ENCODE results near the gene CDC42EP4.

The CDC42EP4 gene

GRCh38 chr17:73279704-73280103, 32.1 kb downstream of the CDC42EP4 start:
- Histone ChIP-seq H3K27me3 (replicated peaks; ENCODE audit: control insufficient read depth, insufficient read depth, low read length, poor library complexity, severe bottlenecking) (no peaks in the 10 kb centered on the region), H3K27ac (ENCODE audit: insufficient read depth, low read length, poor library complexity, severe bottlenecking) (no peak overlapping the region), H3K9me3 (ENCODE audit: control insufficient read depth, low read length) (no peaks in the 10 kb centered on the region), H3K4me1 (ENCODE audit: control insufficient read depth, insufficient read depth, low read length, poor library complexity, severe bottlenecking) (no peaks in the 10 kb centered on the region), H3K36me3 (ENCODE audit: control insufficient read depth, insufficient read depth, low read length) (no peaks in the 10 kb centered on the region), H3K4me3 (ENCODE audit: insufficient read depth, low read depth, low read length, poor library complexity, severe bottlenecking) (no peak overlapping the region)
- DNase-seq = no peak

GRCh38 chr17:73278465-73279453, 33.0 kb downstream of the CDC42EP4 start:
- Histone ChIP-seq H3K9me3 (ENCODE audit: control insufficient read depth, low read length) (no peaks in the 10 kb centered on the region), H3K4me3 (ENCODE audit: insufficient read depth, low read depth, low read length, poor library complexity, severe bottlenecking) (no peak overlapping the region), H3K27ac (ENCODE audit: insufficient read depth, low read length, poor library complexity, severe bottlenecking) (no peak overlapping the region), H3K4me1 (ENCODE audit: control insufficient read depth, insufficient read depth, low read length, poor library complexity, severe bottlenecking) (no peaks in the 10 kb centered on the region), H3K36me3 (ENCODE audit: control insufficient read depth, insufficient read depth, low read length) (no peaks in the 10 kb centered on the region), H3K27me3 (replicated peaks; ENCODE audit: control insufficient read depth, insufficient read depth, low read length, poor library complexity, severe bottlenecking) (no peaks in the 10 kb centered on the region)
- DNase-seq = no peak

GRCh38 chr17:73278049-73278464, 33.7 kb downstream of the CDC42EP4 start:
- no peaks in the 10 kb centered on the region for H3K9me3 ChIP-seq (ENCODE audit: control insufficient read depth, low read length)
- no peaks in the 10 kb centered on the region for H3K4me1 ChIP-seq (ENCODE audit: control insufficient read depth, insufficient read depth, low read length, poor library complexity, severe bottlenecking)
- H3K27me3 ChIP-seq (replicated peaks; ENCODE audit: control insufficient read depth, insufficient read depth, low read length, poor library complexity, severe bottlenecking) = no peaks in the 10 kb centered on the region
- no peak for DNase-seq
- H3K4me3 ChIP-seq (ENCODE audit: insufficient read depth, low read depth, low read length, poor library complexity, severe bottlenecking) = no peak overlapping the region
- no peaks in the 10 kb centered on the region for H3K36me3 ChIP-seq (ENCODE audit: control insufficient read depth, insufficient read depth, low read length)
- no peak overlapping the region for H3K27ac ChIP-seq (ENCODE audit: insufficient read depth, low read length, poor library complexity, severe bottlenecking)

GRCh38 chr17:73274490-73274889, 37.3 kb downstream of the CDC42EP4 start:
- no peak overlapping the region for H3K4me3 ChIP-seq (ENCODE audit: insufficient read depth, low read depth, low read length, poor library complexity, severe bottlenecking)
- no peaks in the 10 kb centered on the region for H3K36me3 ChIP-seq (ENCODE audit: control insufficient read depth, insufficient read depth, low read length)
- DNase-seq = no peak
- no peaks in the 10 kb centered on the region for H3K9me3 ChIP-seq (ENCODE audit: control insufficient read depth, low read length)
- no peaks in the 10 kb centered on the region for H3K4me1 ChIP-seq (ENCODE audit: control insufficient read depth, insufficient read depth, low read length, poor library complexity, severe bottlenecking)
- H3K27me3 ChIP-seq (replicated peaks; ENCODE audit: control insufficient read depth, insufficient read depth, low read length, poor library complexity, severe bottlenecking) = no peaks in the 10 kb centered on the region
- H3K27ac ChIP-seq (ENCODE audit: insufficient read depth, low read length, poor library complexity, severe bottlenecking) = no peak overlapping the region

- Histone ChIP-seq H3K27ac (ENCODE audit: insufficient read depth, low read length, poor library complexity, severe bottlenecking) (no peak overlapping the region), H3K36me3 (ENCODE audit: control insufficient read depth, insufficient read depth, low read length) (no peaks in the 10 kb centered on the region), H3K27me3 (replicated peaks; ENCODE audit: control insufficient read depth, insufficient read depth, low read length, poor library complexity, severe bottlenecking) (no peaks in the 10 kb centered on the region), H3K4me1 (ENCODE audit: control insufficient read depth, insufficient read depth, low read length, poor library complexity, severe bottlenecking) (no peaks in the 10 kb centered on the region), H3K4me3 (ENCODE audit: insufficient read depth, low read depth, low read length, poor library complexity, severe bottlenecking) (no peak overlapping the region), H3K9me3 (ENCODE audit: control insufficient read depth, low read length) (no peaks in the 10 kb centered on the region)
- no peak for DNase-seq
Measured at GRCh38 chr17:73272906-73273218, 38.9 kb downstream of the CDC42EP4 start.

GRCh38 chr17:73271072-73271471, 40.7 kb downstream of the CDC42EP4 start:
- Histone ChIP-seq H3K4me3 (ENCODE audit: insufficient read depth, low read depth, low read length, poor library complexity, severe bottlenecking) (no peak overlapping the region), H3K9me3 (ENCODE audit: control insufficient read depth, low read length) (no peaks in the 10 kb centered on the region), H3K4me1 (ENCODE audit: control insufficient read depth, insufficient read depth, low read length, poor library complexity, severe bottlenecking) (no peaks in the 10 kb centered on the region), H3K27me3 (replicated peaks; ENCODE audit: control insufficient read depth, insufficient read depth, low read length, poor library complexity, severe bottlenecking) (no peaks in the 10 kb centered on the region), H3K36me3 (ENCODE audit: control insufficient read depth, insufficient read depth, low read length) (no peaks in the 10 kb centered on the region), H3K27ac (ENCODE audit: insufficient read depth, low read length, poor library complexity, severe bottlenecking) (no peak overlapping the region)
- DNase-seq = no peak

GRCh38 chr17:73269791-73270190, 42.0 kb downstream of the CDC42EP4 start:
- Histone ChIP-seq H3K27me3 (replicated peaks; ENCODE audit: control insufficient read depth, insufficient read depth, low read length, poor library complexity, severe bottlenecking) (no peaks in the 10 kb centered on the region), H3K36me3 (ENCODE audit: control insufficient read depth, insufficient read depth, low read length) (no peaks in the 10 kb centered on the region), H3K27ac (ENCODE audit: insufficient read depth, low read length, poor library complexity, severe bottlenecking) (no peak overlapping the region), H3K4me1 (ENCODE audit: control insufficient read depth, insufficient read depth, low read length, poor library complexity, severe bottlenecking) (no peaks in the 10 kb centered on the region), H3K4me3 (ENCODE audit: insufficient read depth, low read depth, low read length, poor library complexity, severe bottlenecking) (no peak overlapping the region), H3K9me3 (ENCODE audit: control insufficient read depth, low read length) (no peaks in the 10 kb centered on the region)
- DNase-seq = no peak

- Histone ChIP-seq H3K27me3 (replicated peaks; ENCODE audit: control insufficient read depth, insufficient read depth, low read length, poor library complexity, severe bottlenecking) (no peaks in the 10 kb centered on the region), H3K4me3 (ENCODE audit: insufficient read depth, low read depth, low read length, poor library complexity, severe bottlenecking) (no peak overlapping the region), H3K36me3 (ENCODE audit: control insufficient read depth, insufficient read depth, low read length) (no peaks in the 10 kb centered on the region), H3K9me3 (ENCODE audit: control insufficient read depth, low read length) (no peaks in the 10 kb centered on the region), H3K4me1 (ENCODE audit: control insufficient read depth, insufficient read depth, low read length, poor library complexity, severe bottlenecking) (no peaks in the 10 kb centered on the region), H3K27ac (ENCODE audit: insufficient read depth, low read length, poor library complexity, severe bottlenecking) (no peak overlapping the region)
- no peak for DNase-seq
Measured at GRCh38 chr17:73269329-73269615, 42.5 kb downstream of the CDC42EP4 start.

GRCh38 chr17:73268582-73269328, 43.0 kb downstream of the CDC42EP4 start:
- Histone ChIP-seq H3K9me3 (ENCODE audit: control insufficient read depth, low read length) (no peaks in the 10 kb centered on the region), H3K27ac (ENCODE audit: insufficient read depth, low read length, poor library complexity, severe bottlenecking) (no peak overlapping the region), H3K27me3 (replicated peaks; ENCODE audit: control insufficient read depth, insufficient read depth, low read length, poor library complexity, severe bottlenecking) (no peaks in the 10 kb centered on the region), H3K4me1 (ENCODE audit: control insufficient read depth, insufficient read depth, low read length, poor library complexity, severe bottlenecking) (no peaks in the 10 kb centered on the region), H3K36me3 (ENCODE audit: control insufficient read depth, insufficient read depth, low read length) (no peaks in the 10 kb centered on the region), H3K4me3 (ENCODE audit: insufficient read depth, low read depth, low read length, poor library complexity, severe bottlenecking) (no peak overlapping the region)
- no peak for DNase-seq

Data from effector memory CD4-positive, alpha-beta T cell (primary cell).